GM23248 (cell line): Measurements from ENCODE around the gene TPM2. TPM values are rescaled to one million over a fixed set of nuclear protein-coding genes. Genes with fewer than 3 reads are reported as not detected.

Source experiments
- DNase-seq: peaks from one replicate; pipeline ENCODE4 v3.0.0-alpha.2; 2015
- H2AFZ ChIP-seq: fragments of 200-600 bp; sonication (generic); 2 replicates; pipeline ENCODE4 v1.6.1; 2016; ENCODE audit warnings: antibody characterized with exemption
- H3F3A ChIP-seq: fragments of 200-600 bp; sonication (generic); 2 replicates; pipeline ENCODE4 v1.6.1; 2016; ENCODE audit warnings: mild to moderate bottlenecking, antibody characterized with exemption, mixed run types; ENCODE audit not compliant: insufficient read depth
- H3K27ac ChIP-seq: fragments of 200-600 bp; sonication (generic); 2 replicates; pipeline ENCODE4 v1.5.1; 2016; ENCODE audit warnings: mild to moderate bottlenecking
- H3K27me3 ChIP-seq: fragments of 200-600 bp; sonication (generic); replicated peaks from 2 replicates; pipeline ENCODE4 v1.6.1; 2016; ENCODE audit warnings: mild to moderate bottlenecking; ENCODE audit not compliant: insufficient read depth
- H3K36me3 ChIP-seq: fragments of 200-600 bp; sonication (generic); 2 replicates; pipeline ENCODE4 v1.6.1; 2016; ENCODE audit warnings: low read depth, mild to moderate bottlenecking
- H3K4me1 ChIP-seq: fragments of 200-600 bp; sonication (generic); 2 replicates; pipeline ENCODE4 v1.6.1; 2016; ENCODE audit warnings: mild to moderate bottlenecking; ENCODE audit not compliant: insufficient read depth
- H3K4me2 ChIP-seq: fragments of 200-600 bp; sonication (generic); one replicate; pipeline ENCODE4 v1.6.1; 2016; ENCODE audit warnings: mild to moderate bottlenecking; ENCODE audit not compliant: unreplicated experiment
- H3K4me3 ChIP-seq: fragments of 200-600 bp; sonication (generic); 2 replicates; pipeline ENCODE4 v1.5.1; 2016; ENCODE audit warnings: mild to moderate bottlenecking
- H3K79me2 ChIP-seq: fragments of 200-600 bp; sonication (generic); 2 replicates; pipeline ENCODE4 v1.6.1; 2016; ENCODE audit warnings: mild to moderate bottlenecking; ENCODE audit not compliant: insufficient read depth
- H3K9ac ChIP-seq: fragments of 200-600 bp; sonication (generic); 2 replicates; pipeline ENCODE4 v1.6.1; 2016; ENCODE audit warnings: mild to moderate bottlenecking
- H3K9me2 ChIP-seq: fragments of 200-600 bp; sonication (generic); 2 replicates; pipeline ENCODE4 v1.6.1; 2016; ENCODE audit warnings: mixed run types, mild to moderate bottlenecking, moderate library complexity; ENCODE audit not compliant: insufficient read depth
- H3K9me3 ChIP-seq: fragments of 200-600 bp; sonication (generic); one replicate; pipeline ENCODE4 v1.6.1; 2017; ENCODE audit warnings: low read depth
- H4K20me1 ChIP-seq: fragments of 200-600 bp; sonication (generic); 2 replicates; pipeline ENCODE4 v1.6.0; 2016; ENCODE audit not compliant: insufficient read depth
- EZH2 ChIP-seq: fragments of 200-600 bp; sonication (generic); IDR thresholded peaks from 2 replicates; pipeline ENCODE4 v1.6.1; 2018; ENCODE audit warnings: antibody characterized with exemption, mild to moderate bottlenecking; ENCODE audit not compliant: insufficient read depth, poor library complexity, severe bottlenecking
- EZH2phosphoT487 ChIP-seq: fragments of 200-600 bp; sonication (generic); IDR thresholded peaks from 2 replicates; pipeline ENCODE4 v1.6.1; 2018; ENCODE audit warnings: antibody characterized with exemption, moderate library complexity, mild to moderate bottlenecking, low read depth; ENCODE audit not compliant: insufficient read depth
- whole genome bisulfite sequencing, 2 experiments: methylation state at CpG; one replicate each; pipeline ENCODE4 v1.1.6; 2015 to 2017; ENCODE audit warnings: low lambda C conversion rate in 2 of 2, low coverage in 1 of 2; ENCODE audit errors: missing lambda C conversion rate in 2 of 2; 5-methylcytosine and 5-hydroxymethylcytosine counted together
- in situ Hi-C: fragments of 300-500 bp; cut with MboI; formaldehyde crosslinking; loops from 2 replicates; pipeline ENCODE4 v1.15.0; 2020
- polyA plus RNA-seq: library from polyadenylated mRNA; unstranded; fragments of >200 nt; fragmentation: Nextera tagmentation; extraction: Ambion mirVana; gene quantifications from 2 replicates; pipeline ENCODE4 v1.2.1, GENCODE V29; 2016
- total RNA-seq: library from RNA; depleted of rRNA; stranded (reverse); fragments of >200 nt; shearing (Covaris generic); gene quantifications from 2 replicates; pipeline ENCODE4 v1.2.3, GENCODE V29; 2014

Gene TPM2
- total and polyA plus RNA-seq, 2 experiments from 2014 or later, result 1,625 to 3,527 TPM

- H3F3A ChIP-seq, result peaks cover 52% of the 10 kb centered on the region
- H3K27ac ChIP-seq, result no peak overlapping the region
- H3K4me3 ChIP-seq, result no peak overlapping the region
- in situ Hi-C loops, result loop anchor here (25.0 kb wide), 1 partner anchor 101 kb away; the partner anchor contains the start of genes CD72 and TESK1
- no peak overlapping the region for H3K9ac ChIP-seq
- no peaks in the 10 kb centered on the region for H4K20me1 ChIP-seq
- 98 to 100% methylated on average over 3 of the region's 3 CpGs for WGBS, 2 experiments
- DNase-seq, result no peak
- H3K4me2 ChIP-seq, result no peak overlapping the region
- TF ChIP-seq EZH2 (no peak), EZH2phosphoT487 (no peak)
- H3K9me3 ChIP-seq, result no peaks in the 10 kb centered on the region
- peaks cover 75% of the 10 kb centered on the region for H3K79me2 ChIP-seq
- H3K27me3 ChIP-seq, result no peaks in the 10 kb centered on the region
- no peak overlapping the region for H2AFZ ChIP-seq
- H3K9me2 ChIP-seq, result no peaks in the 10 kb centered on the region
- peaks cover 79% of the 10 kb centered on the region for H3K36me3 ChIP-seq
- no peaks in the 10 kb centered on the region for H3K4me1 ChIP-seq
Observed at GRCh38 chr9:35713578-35713977, 23.9 kb upstream of the TPM2 start.

GRCh38 chr9:35712762-35713400 is 23.2 kb upstream of the TPM2 start:
- H2AFZ ChIP-seq, result no peak overlapping the region
- peaks cover 76% of the 10 kb centered on the region for H3K79me2 ChIP-seq
- DNase-seq, result no peak
- no peak overlapping the region for H3K9ac ChIP-seq
- no peaks in the 10 kb centered on the region for H3K9me3 ChIP-seq
- 93 to 94% methylated on average over 11 of the region's 11 CpGs for WGBS, 2 experiments
- no peaks in the 10 kb centered on the region for H3K27me3 ChIP-seq
- H3K36me3 ChIP-seq, result peaks cover 81% of the 10 kb centered on the region
- no peaks in the 10 kb centered on the region for H4K20me1 ChIP-seq
- no peak for TF ChIP-seq EZH2
- TF ChIP-seq EZH2phosphoT487, result no peak
- H3F3A ChIP-seq, result peaks cover 55% of the 10 kb centered on the region
- H3K4me1 ChIP-seq, result no peaks in the 10 kb centered on the region
- no peaks in the 10 kb centered on the region for H3K9me2 ChIP-seq
- no peak overlapping the region for H3K4me2 ChIP-seq
- no peak overlapping the region for H3K4me3 ChIP-seq
- in situ Hi-C loops, result loop anchor here (25.0 kb wide), 1 partner anchor 101 kb away; the partner anchor contains the start of genes CD72 and TESK1
- H3K27ac ChIP-seq, result no peak overlapping the region

- H3K36me3 ChIP-seq, result peaks cover 81% of the 10 kb centered on the region
- WGBS, 2 experiments, result 86 to 89% methylated on average over 19 to 21 of the region's 21 CpGs
Observed at GRCh38 chr9:35711501-35712428, 22.0 kb upstream of the TPM2 start.

GRCh38 chr9:35710818-35711500 is 21.2 kb upstream of the TPM2 start:
- Histone ChIP-seq H3K27ac (no peak overlapping the region), H3K79me2 (peaks cover 76% of the 10 kb centered on the region), H3K9me3 (no peaks in the 10 kb centered on the region), H2AFZ (no peak overlapping the region), H4K20me1 (no peaks in the 10 kb centered on the region), H3K9ac (no peak overlapping the region), H3K4me1 (no peaks in the 10 kb centered on the region), H3K4me3 (no peak overlapping the region), H3K27me3 (no peaks in the 10 kb centered on the region), H3K9me2 (no peaks in the 10 kb centered on the region), H3F3A (peaks cover 66% of the 10 kb centered on the region), H3K4me2 (no peak overlapping the region), H3K36me3 (peaks cover 81% of the 10 kb centered on the region)
- DNase-seq, result no peak
- WGBS, 2 experiments, result 67 to 70% methylated on average over 7 of the region's 7 CpGs
- in situ Hi-C loops, result loop anchor here (25.0 kb wide), 1 partner anchor 99 kb away; the partner anchor contains the start of genes CD72 and TESK1
- TF ChIP-seq EZH2, result no peak
- no peak for TF ChIP-seq EZH2phosphoT487

More at GRCh38 chr9:35711501-35712428, 22.0 kb upstream of the TPM2 start:
- in situ Hi-C loops, result loop anchor here (25.0 kb wide), 1 partner anchor 99 kb away; the partner anchor contains the start of genes CD72 and TESK1
- DNase-seq, result no peak
- Histone ChIP-seq H3K9me2 (no peaks in the 10 kb centered on the region), H3K27ac (no peak overlapping the region), H3K4me2 (no peak overlapping the region), H2AFZ (no peak overlapping the region), H3K9me3 (no peaks in the 10 kb centered on the region), H3K79me2 (peaks cover 76% of the 10 kb centered on the region), H3K27me3 (no peaks in the 10 kb centered on the region), H4K20me1 (no peaks in the 10 kb centered on the region), H3K4me3 (no peak overlapping the region), H3F3A (peaks cover 66% of the 10 kb centered on the region), H3K9ac (no peak overlapping the region), H3K4me1 (no peaks in the 10 kb centered on the region)
- TF ChIP-seq EZH2, result no peak
- TF ChIP-seq EZH2phosphoT487, result no peak
